ENCODE results near the gene PLEKHA6. TPM values are rescaled to one million over a fixed set of nuclear protein-coding genes. Genes with fewer than 3 reads are reported as not detected.

Gene PLEKHA6
- total and polyA plus RNA-seq, 3 donors from 2014 or later = 5.9 to 14.7 (median 10.0) TPM

- Histone ChIP-seq H3K4me3 (no peak overlapping the region), H3K27ac (no peak overlapping the region), H3K9me3 (no peaks in the 10 kb centered on the region), H3K27me3 (no peaks in the 10 kb centered on the region), H3K4me1 (no peaks in the 10 kb centered on the region), H3K36me3 (ENCODE audit: low read depth, missing control alignments) (no peaks in the 10 kb centered on the region)
- no peak for TF ChIP-seq CTCF (IDR thresholded peaks at IDR 0.05)
- no peak for TF ChIP-seq POLR2A (IDR thresholded peaks at IDR 0.05)
- 64 to 84% methylated on average over 3 to 10 of the region's 10 CpGs for WGBS, 2 donors
- DNase-seq = no peak
- intact Hi-C loops (cut with DNase I; ENCODE audit: low total_unique reads) = no loop called here
Observed at GRCh38 chr1:204327359-204327758, 32.4 kb downstream of the PLEKHA6 start.

GRCh38 chr1:204326771-204327300 is 32.9 kb downstream of the PLEKHA6 start:
- Histone ChIP-seq H3K4me3 (no peak overlapping the region), H3K4me1 (no peaks in the 10 kb centered on the region), H3K36me3 (ENCODE audit: low read depth, missing control alignments) (no peaks in the 10 kb centered on the region), H3K27me3 (no peaks in the 10 kb centered on the region), H3K9me3 (no peaks in the 10 kb centered on the region), H3K27ac (no peak overlapping the region)
- TF ChIP-seq CTCF (IDR thresholded peaks at IDR 0.05) (no peak), POLR2A (IDR thresholded peaks at IDR 0.05) (no peak)
- intact Hi-C loops (cut with DNase I; ENCODE audit: low total_unique reads) = no loop called here
- 81 to 89% methylated on average over 8 of the region's 8 CpGs for WGBS, 2 donors
- no peak for DNase-seq

- Histone ChIP-seq H3K9me3 (no peaks in the 10 kb centered on the region), H3K36me3 (ENCODE audit: low read depth, missing control alignments) (no peaks in the 10 kb centered on the region), H3K4me3 (no peak overlapping the region), H3K4me1 (no peaks in the 10 kb centered on the region), H3K27me3 (no peaks in the 10 kb centered on the region), H3K27ac (no peak overlapping the region)
- no peak for DNase-seq
- intact Hi-C loops (cut with DNase I; ENCODE audit: low total_unique reads) = no loop called here
- TF ChIP-seq POLR2A (IDR thresholded peaks at IDR 0.05) = no peak
- WGBS, 2 donors = 96 to 97% methylated on average over 5 of the region's 5 CpGs
Observed at GRCh38 chr1:204325944-204326343, 33.8 kb downstream of the PLEKHA6 start.

GRCh38 chr1:204323887-204324286 is 35.8 kb downstream of the PLEKHA6 start:
- H3K9me3 ChIP-seq = no peaks in the 10 kb centered on the region
- H3K4me3 ChIP-seq = no peak overlapping the region
- no peak for DNase-seq
- H3K36me3 ChIP-seq (ENCODE audit: low read depth, missing control alignments) = no peaks in the 10 kb centered on the region
- H3K27ac ChIP-seq = no peak overlapping the region
- intact Hi-C loops (cut with DNase I; ENCODE audit: low total_unique reads) = no loop called here
- H3K4me1 ChIP-seq = no peaks in the 10 kb centered on the region
- TF ChIP-seq POLR2A (IDR thresholded peaks at IDR 0.05) (no peak), CTCF (IDR thresholded peaks at IDR 0.05) (no peak)
- WGBS, 2 donors = 42 to 64% methylated on average over 2 of the region's 2 CpGs
- no peaks in the 10 kb centered on the region for H3K27me3 ChIP-seq

DNA sequence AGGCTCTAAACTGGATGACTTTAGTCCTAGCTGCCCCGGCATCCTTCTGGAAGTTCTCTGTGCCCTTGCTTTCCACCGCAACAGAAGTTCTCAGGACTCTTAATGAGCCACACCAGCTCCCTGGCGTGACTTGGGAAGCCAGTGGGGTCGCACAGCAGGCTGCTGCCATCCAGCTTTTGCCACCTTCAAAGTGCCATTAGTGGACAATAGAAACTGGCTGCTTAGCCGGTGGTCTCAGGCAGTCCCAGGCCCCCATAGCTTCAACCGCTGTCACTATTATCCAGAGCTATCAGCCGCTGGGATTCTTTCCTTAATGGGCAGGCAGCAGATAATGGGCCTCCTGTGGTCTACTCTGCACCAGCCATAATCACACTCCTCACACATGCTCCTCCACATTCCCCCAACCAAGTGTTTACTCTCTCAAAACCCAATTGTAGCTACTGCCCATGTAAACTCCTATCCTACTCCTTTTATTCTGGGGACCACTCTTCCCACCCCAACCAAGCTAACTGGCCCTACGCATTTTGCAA is 37.3 kb downstream of the PLEKHA6 start:
- DNase-seq = no peak
- no peaks in the 10 kb centered on the region for H3K27me3 ChIP-seq
- H3K36me3 ChIP-seq (ENCODE audit: low read depth, missing control alignments) = no peaks in the 10 kb centered on the region
- TF ChIP-seq CTCF (IDR thresholded peaks at IDR 0.05) = no peak
- TF ChIP-seq POLR2A (IDR thresholded peaks at IDR 0.05) = no peak
- H3K27ac ChIP-seq = no peak overlapping the region
- no peaks in the 10 kb centered on the region for H3K9me3 ChIP-seq
- H3K4me3 ChIP-seq = no peak overlapping the region
- intact Hi-C loops (cut with DNase I; ENCODE audit: low total_unique reads) = no loop called here
- no peaks in the 10 kb centered on the region for H3K4me1 ChIP-seq
- 69 to 73% methylated on average over 8 of the region's 8 CpGs for WGBS, 2 donors

Measured in testis (tissue), 3 donors.